Panc1 (cell line): ENCODE data around the gene STX1A. TPM values are rescaled to one million over a fixed set of nuclear protein-coding genes. Genes with fewer than 3 reads are reported as not detected.

Experiments
- ATAC-seq: fragments of 200-7000 bp; cut with Tn5 transposase; 2 replicates; pipeline ENCODE4 v1.9.1; 2020; ENCODE audit warnings: mild to moderate bottlenecking, moderate library complexity
- BruUV-seq: library from RNA; stranded (reverse); fragments of 400-500 nt; replicated peaks from 2 replicates; lab custom pipeline; 2021; lab: Mats Ljungman, UMichigan
- CTCF ChIA-PET: fragments of 300-600 bp; sonication (Branson Sonifier 250); formaldehyde crosslinking; loops from one replicate; lab custom pipeline; 2022; ENCODE audit warnings: antibody characterized with exemption; lab: Charles Lee
- POLR2A ChIA-PET: fragments of 300-600 bp; sonication (Branson Sonifier 250); formaldehyde crosslinking; loops from one replicate; lab custom pipeline; 2022; ENCODE audit warnings: antibody characterized with exemption; lab: Charles Lee
- DNase-seq: peaks from one replicate; pipeline ENCODE4 v3.0.0-alpha.2; 2010; ENCODE audit warnings: low read depth, low spot score
- H3K27ac ChIP-seq: 2 replicates; pipeline ENCODE4 v1.5.1; 2011; ENCODE audit warnings: mild to moderate bottlenecking, low read length, inconsistent platforms
- H3K27me3 ChIP-seq: fragments of 200-500 bp; sonication (Bioruptor generic); 2 replicates; pipeline ENCODE4 v1.6.0; 2014; ENCODE audit warnings: low read length, inconsistent platforms; ENCODE audit not compliant: control insufficient read depth, insufficient read depth
- H3K36me3 ChIP-seq: fragments of 200-500 bp; sonication (Bioruptor generic); 2 replicates; pipeline ENCODE4 v1.5.1; 2014; ENCODE audit warnings: inconsistent platforms, mild to moderate bottlenecking, low read length, moderate library complexity; ENCODE audit not compliant: control insufficient read depth, insufficient read depth
- H3K4me1 ChIP-seq: 2 replicates; pipeline ENCODE4 v1.5.1; 2011; ENCODE audit warnings: inconsistent platforms, mild to moderate bottlenecking, low read length, moderate library complexity; ENCODE audit not compliant: control insufficient read depth, insufficient read depth
- H3K4me3 ChIP-seq, 2 experiments: 2 replicates each; pipeline ENCODE4 v1.5.1; 2011 to 2012; ENCODE audit warnings: low read depth in 2 of 2, low read length in 2 of 2, mild to moderate bottlenecking in 2 of 2, inconsistent platforms in 1 of 2, moderate library complexity in 1 of 2
- H3K9me3 ChIP-seq: fragments of 200-500 bp; sonication (Bioruptor generic); 2 replicates; pipeline ENCODE4 v1.5.1; 2014; ENCODE audit warnings: low read depth, mild to moderate bottlenecking, inconsistent platforms, low read length, moderate library complexity; ENCODE audit not compliant: control insufficient read depth, insufficient read depth
- POLR2AphosphoS5 ChIP-seq: IDR thresholded peaks from 2 replicates; pipeline ENCODE4 v1.6.1; 2012; ENCODE audit warnings: mild to moderate bottlenecking, low read depth, low read length, moderate library complexity
- SIN3A ChIP-seq: IDR thresholded peaks from 2 replicates; pipeline ENCODE4 v1.6.1; 2012; ENCODE audit warnings: low read depth, mild to moderate bottlenecking, low read length, moderate library complexity, borderline replicate concordance; ENCODE audit not compliant: insufficient read depth
- TCF7L2 ChIP-seq: IDR thresholded peaks from 2 replicates; pipeline ENCODE4 v1.6.1; 2011; ENCODE audit warnings: mild to moderate bottlenecking, low read depth, low read length, inconsistent platforms
- in situ Hi-C: cut with HindIII; loops from 2 replicates; pipeline ENCODE4 v1.10.0; 2016; ENCODE audit warnings: low sequenced_read_pairs, low pct_unique_long_range_greater_than_20kb
- intact Hi-C: fragments of 100-400 bp; cut with micrococcal nuclease; formaldehyde crosslinking; loops from one replicate; pipeline ENCODE4 v1.10.0; 2022; ENCODE audit not compliant: unreplicated experiment
- total RNA-seq: library from RNA; stranded (reverse); gene quantifications from one replicate; pipeline ENCODE4 v1.2.1, GENCODE V29; 2021; ENCODE audit not compliant: unreplicated experiment
- TF ChIP-seq, protein P1 (sequence below), 2 experiments: IDR thresholded peaks; 2 replicates each; pipeline ENCODE4 v1.6.1; 2011 to 2012; ENCODE audit warnings: low read depth in 2 of 2, control low read depth in 1 of 2, low read length in 1 of 2, mild to moderate bottlenecking in 1 of 2, moderate library complexity in 1 of 2; ENCODE audit not compliant: insufficient read depth in 1 of 2
- TF ChIP-seq, protein P2 (sequence below): fragments of 450-650 bp; IDR thresholded peaks from 2 replicates; pipeline ENCODE4 v1.5.1; 2017; ENCODE audit warnings: mild to moderate bottlenecking

STX1A gene
- total RNA-seq, 1 experiment from 2014 or later: 80.9 TPM

DNA sequence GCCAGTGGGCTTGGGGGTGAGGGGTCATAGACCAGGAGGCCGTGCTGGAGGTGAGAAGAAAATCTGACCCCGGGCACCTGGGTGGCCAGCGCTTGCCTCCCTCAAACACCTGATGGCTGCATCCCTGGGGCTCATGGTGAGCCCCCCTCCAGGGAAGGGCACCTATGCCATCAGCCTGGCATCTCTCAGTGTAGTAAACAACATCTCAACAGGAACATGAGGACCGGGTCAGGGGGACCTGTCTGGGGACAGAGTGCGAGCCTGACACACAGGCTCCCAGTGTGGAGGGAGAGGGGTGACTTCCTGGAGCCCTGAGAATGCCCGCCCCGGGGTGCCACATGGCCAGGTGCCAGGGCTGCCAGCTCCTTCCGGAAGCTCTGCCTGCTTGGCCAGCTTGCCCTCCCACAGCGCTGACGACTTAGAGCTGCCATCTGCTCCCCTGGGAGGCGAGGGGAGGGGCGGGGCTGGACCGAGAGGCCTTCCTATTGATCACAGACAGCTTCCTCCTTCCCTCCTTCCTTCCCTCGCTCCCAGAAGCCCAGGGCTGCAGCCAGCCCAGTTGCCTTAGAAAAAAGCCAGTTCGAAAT lies 12.3 kb downstream of the STX1A start:
- no peaks in the 10 kb centered on the region for H3K9me3 ChIP-seq
- no peaks in the 10 kb centered on the region; the same call in 1 of the 2 replicates for H3K36me3 ChIP-seq
- no peaks in the 10 kb centered on the region for H3K27me3 ChIP-seq
- in situ Hi-C loops (no loop called here), intact Hi-C loops (no loop called here)
- POLR2A ChIA-PET: interaction anchor here (0.5 to 0.6 kb wide), 2 partner anchors 88 to 439 kb away, joined by 5 to 24 read pairs; no protein-coding TSS in a partner anchor
- CTCF ChIA-PET: interaction anchor here (1.1 kb wide), 1 partner anchor 9 kb away, joined by 6 read pairs; no protein-coding TSS in a partner anchor
- no peak for TF ChIP-seq TCF7L2
- ATAC-seq: peak; percentile 30
- H3K4me1 ChIP-seq: peaks cover 87% of the 10 kb centered on the region
- H3K4me3 ChIP-seq: peak overlapping the region in 1 of 2 experiments; percentile 4; a peak in 1 of 4 replicates
- no peak for DNase-seq
- H3K27ac ChIP-seq: peak overlapping the region; percentile 93
- no TSS peak for BruUV-seq

DNA sequence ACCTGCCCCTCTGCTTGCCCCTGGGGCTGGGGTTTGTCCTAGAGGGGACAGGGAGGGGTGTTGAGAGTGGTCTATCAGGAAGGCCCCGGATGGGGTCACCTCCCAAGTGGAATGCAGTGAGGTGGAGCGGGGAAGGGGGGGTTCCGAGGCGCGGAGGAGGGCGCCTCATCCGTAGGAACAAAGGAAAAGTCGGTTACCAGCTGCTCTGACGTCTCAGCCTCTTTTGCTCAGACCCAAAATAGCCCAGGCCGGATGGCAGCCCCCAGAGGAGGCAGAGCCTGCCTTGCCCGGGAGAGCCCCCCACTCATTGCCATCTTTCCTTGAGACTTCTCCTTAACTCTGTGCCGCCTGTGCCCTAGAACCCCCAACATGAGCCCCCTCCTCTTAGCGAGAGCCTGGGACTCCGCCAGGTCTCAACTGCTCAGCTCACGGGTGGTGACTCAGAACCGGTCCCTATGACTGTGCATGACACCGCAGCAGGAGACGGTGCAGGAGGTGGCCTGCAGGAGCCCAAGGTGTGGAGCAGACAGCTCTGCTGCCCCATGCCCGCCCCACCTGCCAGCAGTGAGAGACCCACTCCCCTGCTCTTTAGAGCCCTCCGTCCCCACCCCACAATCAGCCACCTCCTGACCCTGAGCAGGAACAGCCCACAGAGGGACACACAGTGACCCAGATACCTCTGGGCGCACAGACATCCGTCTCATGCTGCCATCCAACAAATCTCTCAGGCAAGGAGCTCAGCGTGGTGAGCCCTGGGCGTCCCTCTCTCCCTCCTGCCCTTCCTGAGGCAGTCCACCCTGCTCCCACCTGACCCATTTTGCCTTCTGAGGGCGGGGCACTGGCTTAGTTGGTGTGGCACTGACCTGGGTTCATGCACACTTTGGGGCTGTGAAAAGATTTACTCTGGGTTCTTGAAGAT lies 13.1 kb downstream of the STX1A start:
- DNase-seq (peak; percentile 89), ATAC-seq (peak; percentile 65)
- Histone ChIP-seq H3K27ac (peak overlapping the region; percentile 93), H3K27me3 (no peaks in the 10 kb centered on the region), H3K4me1 (peaks cover 82% of the 10 kb centered on the region), H3K4me3 (peak overlapping the region in 1 of 2 experiments; percentile 4; a peak in 2 of 4 replicates), H3K36me3 (no peaks in the 10 kb centered on the region; the same call in 1 of the 2 replicates), H3K9me3 (no peaks in the 10 kb centered on the region)
- in situ Hi-C loops (no loop called here), intact Hi-C loops (no loop called here)
- ChIA-PET POLR2A (interaction anchor here (0.5 to 0.6 kb wide), 3 partner anchors 54 to 440 kb away, joined by 5 to 24 read pairs (median 5); no protein-coding TSS in a partner anchor), CTCF (interaction anchor here (0.6 to 1.1 kb wide), 2 partner anchors 8 to 386 kb away, joined by 3 to 6 read pairs; no protein-coding TSS in a partner anchor)
- TF ChIP-seq, protein P1, sequence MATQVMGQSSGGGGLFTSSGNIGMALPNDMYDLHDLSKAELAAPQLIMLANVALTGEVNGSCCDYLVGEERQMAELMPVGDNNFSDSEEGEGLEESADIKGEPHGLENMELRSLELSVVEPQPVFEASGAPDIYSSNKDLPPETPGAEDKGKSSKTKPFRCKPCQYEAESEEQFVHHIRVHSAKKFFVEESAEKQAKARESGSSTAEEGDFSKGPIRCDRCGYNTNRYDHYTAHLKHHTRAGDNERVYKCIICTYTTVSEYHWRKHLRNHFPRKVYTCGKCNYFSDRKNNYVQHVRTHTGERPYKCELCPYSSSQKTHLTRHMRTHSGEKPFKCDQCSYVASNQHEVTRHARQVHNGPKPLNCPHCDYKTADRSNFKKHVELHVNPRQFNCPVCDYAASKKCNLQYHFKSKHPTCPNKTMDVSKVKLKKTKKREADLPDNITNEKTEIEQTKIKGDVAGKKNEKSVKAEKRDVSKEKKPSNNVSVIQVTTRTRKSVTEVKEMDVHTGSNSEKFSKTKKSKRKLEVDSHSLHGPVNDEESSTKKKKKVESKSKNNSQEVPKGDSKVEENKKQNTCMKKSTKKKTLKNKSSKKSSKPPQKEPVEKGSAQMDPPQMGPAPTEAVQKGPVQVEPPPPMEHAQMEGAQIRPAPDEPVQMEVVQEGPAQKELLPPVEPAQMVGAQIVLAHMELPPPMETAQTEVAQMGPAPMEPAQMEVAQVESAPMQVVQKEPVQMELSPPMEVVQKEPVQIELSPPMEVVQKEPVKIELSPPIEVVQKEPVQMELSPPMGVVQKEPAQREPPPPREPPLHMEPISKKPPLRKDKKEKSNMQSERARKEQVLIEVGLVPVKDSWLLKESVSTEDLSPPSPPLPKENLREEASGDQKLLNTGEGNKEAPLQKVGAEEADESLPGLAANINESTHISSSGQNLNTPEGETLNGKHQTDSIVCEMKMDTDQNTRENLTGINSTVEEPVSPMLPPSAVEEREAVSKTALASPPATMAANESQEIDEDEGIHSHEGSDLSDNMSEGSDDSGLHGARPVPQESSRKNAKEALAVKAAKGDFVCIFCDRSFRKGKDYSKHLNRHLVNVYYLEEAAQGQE (IDR thresholded peaks at IDR 0.05; ENCODE audit: insufficient read depth in 1 of 2, low read depth in 2 of 2, low read length in 1 of 2): no peak
- TF ChIP-seq POLR2AphosphoS5: peak; percentile 64
- peak; percentile 24; the same call in 1 of the 2 replicates for TF ChIP-seq TCF7L2
- TF ChIP-seq, protein P2, sequence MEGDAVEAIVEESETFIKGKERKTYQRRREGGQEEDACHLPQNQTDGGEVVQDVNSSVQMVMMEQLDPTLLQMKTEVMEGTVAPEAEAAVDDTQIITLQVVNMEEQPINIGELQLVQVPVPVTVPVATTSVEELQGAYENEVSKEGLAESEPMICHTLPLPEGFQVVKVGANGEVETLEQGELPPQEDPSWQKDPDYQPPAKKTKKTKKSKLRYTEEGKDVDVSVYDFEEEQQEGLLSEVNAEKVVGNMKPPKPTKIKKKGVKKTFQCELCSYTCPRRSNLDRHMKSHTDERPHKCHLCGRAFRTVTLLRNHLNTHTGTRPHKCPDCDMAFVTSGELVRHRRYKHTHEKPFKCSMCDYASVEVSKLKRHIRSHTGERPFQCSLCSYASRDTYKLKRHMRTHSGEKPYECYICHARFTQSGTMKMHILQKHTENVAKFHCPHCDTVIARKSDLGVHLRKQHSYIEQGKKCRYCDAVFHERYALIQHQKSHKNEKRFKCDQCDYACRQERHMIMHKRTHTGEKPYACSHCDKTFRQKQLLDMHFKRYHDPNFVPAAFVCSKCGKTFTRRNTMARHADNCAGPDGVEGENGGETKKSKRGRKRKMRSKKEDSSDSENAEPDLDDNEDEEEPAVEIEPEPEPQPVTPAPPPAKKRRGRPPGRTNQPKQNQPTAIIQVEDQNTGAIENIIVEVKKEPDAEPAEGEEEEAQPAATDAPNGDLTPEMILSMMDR: no peak
- TF ChIP-seq SIN3A: no peak
- BruUV-seq: no TSS peak
